GM10248 (cell line): ENCODE results near the gene PVALEF.

ENCODE experiments used
- CTCF ChIA-PET: fragments of 300-600 bp; sonication (Branson Sonifier 250); formaldehyde crosslinking; extraction: SDS; loops from one replicate; lab custom pipeline; 2021; ENCODE audit warnings: antibody characterized with exemption; lab: Yijun Ruan, JAX
- POLR2A ChIA-PET: fragments of 350-650 bp; sonication (Branson Sonifier 250); formaldehyde crosslinking; extraction: SDS; loops from one replicate; lab custom pipeline; 2020; ENCODE audit warnings: antibody characterized with exemption; lab: Yijun Ruan, JAX
- DNase-seq: peaks from one replicate; pipeline ENCODE4 v3.0.0; 2012; ENCODE audit errors: extremely low spot score
- CTCF ChIP-seq: IDR thresholded peaks from 2 replicates; pipeline ENCODE4 v1.5.1; 2012; ENCODE audit warnings: mild to moderate bottlenecking, low read depth; ENCODE audit errors: extremely low read depth, missing control alignments, control extremely low read depth

Gene PVALEF

GRCh38 chr17:81184555-81184954, 19.2 kb downstream of the PVALEF start:
- TF ChIP-seq CTCF = no peak
- CTCF ChIA-PET = no interaction called here
- POLR2A ChIA-PET = no interaction called here
- no peak for DNase-seq

GRCh38 chr17:81186203-81186602, 20.9 kb downstream of the PVALEF start:
- ChIA-PET POLR2A (no interaction called here), CTCF (no interaction called here)
- DNase-seq = no peak
- no peak for TF ChIP-seq CTCF

- ChIA-PET POLR2A (no interaction called here), CTCF (interaction anchor here (1.1 to 1.4 kb wide), 2 partner anchors 33 to 44 kb away, joined by 3 read pairs; no protein-coding TSS in a partner anchor)
- no peak for TF ChIP-seq CTCF
- no peak for DNase-seq
Observed at GRCh38 chr17:81187120-81187519, 21.8 kb downstream of the PVALEF start.

GRCh38 chr17:81187586-81188490, 22.5 kb downstream of the PVALEF start:
- CTCF ChIA-PET = interaction anchor here (1.1 to 1.4 kb wide), 2 partner anchors 34 to 45 kb away, joined by 3 read pairs; no protein-coding TSS in a partner anchor
- POLR2A ChIA-PET = no interaction called here
- no peak for TF ChIP-seq CTCF
- no peak for DNase-seq

- no peak for TF ChIP-seq CTCF
- ChIA-PET CTCF (interaction anchor here (1.5 kb wide), 1 partner anchor 9 kb away, joined by 6 read pairs; no protein-coding TSS in a partner anchor), POLR2A (no interaction called here)
- no peak for DNase-seq
Observed at GRCh38 chr17:81188491-81188840, 23.2 kb downstream of the PVALEF start.

- ChIA-PET CTCF (interaction anchor here (1.5 kb wide), 1 partner anchor 9 kb away, joined by 6 read pairs; no protein-coding TSS in a partner anchor), POLR2A (no interaction called here)
- no peak for DNase-seq
- no peak for TF ChIP-seq CTCF
Observed at GRCh38 chr17:81189016-81189415, 23.7 kb downstream of the PVALEF start.
